Stimulated activated CD4-positive, alpha-beta T cell treated with anti-CD3 and anti-CD28 coated beads, Interleukin-12 subunit alpha, Interleukin-12 subunit beta, amount 100 ng/mL, for 24 hours (primary cell): ENCODE measurements around the gene NUP85.
"Not testable (repeated sequence)": the region's sequence is repeated elsewhere in the genome, so short reads cannot be mapped to it uniquely, and the experiment has no call there.

Experiments used
- DNase-seq, 2 experiments: peaks; one replicate each; pipeline ENCODE4 v3.0.0-alpha.2; 2020; ENCODE audit warnings: low read depth in 2 of 2

NUP85 gene

DNA sequence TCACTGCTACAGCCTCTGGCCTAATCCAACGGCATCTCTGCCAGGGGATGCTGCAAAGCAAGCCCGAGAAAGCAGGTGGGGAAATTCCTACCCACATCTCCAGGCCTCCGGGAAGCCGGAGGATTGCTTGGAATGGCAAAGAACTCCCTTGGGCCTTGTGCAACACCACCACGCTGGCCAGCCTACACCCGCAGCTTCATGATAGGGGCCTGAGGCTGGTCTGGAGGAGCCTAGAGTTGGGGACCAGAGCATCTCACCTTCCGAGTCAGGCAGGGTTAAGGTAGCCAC is 35.6 kb downstream of the NUP85 start:
- DNase-seq: no peak

DNA sequence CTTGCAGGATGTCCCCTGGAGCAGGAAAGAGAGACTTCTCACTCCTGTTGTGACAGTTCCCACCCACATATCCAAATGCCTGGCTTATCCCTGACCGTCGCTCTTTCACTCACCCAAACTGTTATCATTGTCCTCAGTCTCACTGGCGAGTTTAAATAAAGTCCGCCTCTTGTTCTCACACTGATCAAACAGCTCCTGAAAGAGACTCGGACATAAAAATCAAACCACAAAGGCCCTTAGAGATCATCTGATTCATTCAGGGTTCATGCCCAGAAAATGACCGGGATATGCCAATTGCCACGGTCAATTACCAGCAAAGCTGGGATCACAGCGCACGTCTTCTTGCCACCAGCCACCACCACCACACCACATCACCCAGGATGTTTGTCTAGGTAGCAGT is 36.0 kb downstream of the NUP85 start:
- DNase-seq: no peak

DNA sequence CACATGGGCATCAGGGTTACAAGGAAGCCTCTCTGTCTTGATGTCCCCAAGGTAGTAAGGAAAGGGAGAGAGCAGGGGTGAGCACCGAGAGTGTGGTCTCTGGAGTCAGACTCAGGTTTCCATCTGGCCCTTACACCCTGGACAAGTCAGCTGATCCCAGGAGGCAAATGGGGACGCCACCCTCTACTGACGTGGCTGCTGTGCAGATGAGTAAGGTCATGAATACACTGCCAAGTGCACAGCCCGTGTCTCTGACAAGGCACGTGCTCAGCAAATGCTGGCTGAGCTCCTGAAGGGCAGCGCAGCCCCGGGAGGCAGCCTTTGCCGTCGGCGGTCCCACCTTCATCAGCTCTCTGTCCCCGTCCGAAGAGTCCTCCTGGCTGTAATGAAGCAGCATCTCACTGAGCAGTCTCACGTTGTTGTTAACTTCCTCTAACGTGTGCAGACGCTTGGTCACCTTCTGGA is 36.5 kb downstream of the NUP85 start:
- DNase-seq: no peak

DNA sequence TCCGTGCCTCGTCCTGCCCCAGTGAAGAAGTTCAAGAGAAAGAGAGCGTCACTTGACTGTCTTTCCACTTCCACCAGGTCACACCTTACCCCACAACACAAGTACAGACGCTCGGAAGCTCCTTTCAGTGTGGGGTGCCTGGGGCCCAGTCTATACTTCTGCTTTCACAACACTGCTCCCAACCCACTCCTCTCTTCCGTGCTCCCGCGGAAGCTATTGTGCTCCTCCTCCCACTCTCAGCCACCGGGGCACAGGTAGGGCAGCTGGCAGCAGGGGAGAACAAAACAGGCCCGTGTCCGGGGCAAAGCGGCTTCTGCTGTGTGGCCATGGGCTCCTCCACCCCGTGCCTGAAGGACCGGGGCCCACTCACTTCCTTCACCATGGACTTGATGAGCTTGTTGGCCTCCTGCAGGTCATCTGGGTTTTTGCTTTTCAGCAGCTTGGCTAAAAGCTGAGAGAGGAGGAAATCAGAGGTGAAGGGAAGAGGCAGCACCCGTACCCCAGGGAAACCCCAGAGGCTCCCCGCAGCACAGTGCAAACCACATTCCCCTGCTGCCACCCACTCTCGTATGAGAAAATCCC is 37.1 kb downstream of the NUP85 start:
- peak in 1 of 2 experiments; percentile 21 for DNase-seq

DNA sequence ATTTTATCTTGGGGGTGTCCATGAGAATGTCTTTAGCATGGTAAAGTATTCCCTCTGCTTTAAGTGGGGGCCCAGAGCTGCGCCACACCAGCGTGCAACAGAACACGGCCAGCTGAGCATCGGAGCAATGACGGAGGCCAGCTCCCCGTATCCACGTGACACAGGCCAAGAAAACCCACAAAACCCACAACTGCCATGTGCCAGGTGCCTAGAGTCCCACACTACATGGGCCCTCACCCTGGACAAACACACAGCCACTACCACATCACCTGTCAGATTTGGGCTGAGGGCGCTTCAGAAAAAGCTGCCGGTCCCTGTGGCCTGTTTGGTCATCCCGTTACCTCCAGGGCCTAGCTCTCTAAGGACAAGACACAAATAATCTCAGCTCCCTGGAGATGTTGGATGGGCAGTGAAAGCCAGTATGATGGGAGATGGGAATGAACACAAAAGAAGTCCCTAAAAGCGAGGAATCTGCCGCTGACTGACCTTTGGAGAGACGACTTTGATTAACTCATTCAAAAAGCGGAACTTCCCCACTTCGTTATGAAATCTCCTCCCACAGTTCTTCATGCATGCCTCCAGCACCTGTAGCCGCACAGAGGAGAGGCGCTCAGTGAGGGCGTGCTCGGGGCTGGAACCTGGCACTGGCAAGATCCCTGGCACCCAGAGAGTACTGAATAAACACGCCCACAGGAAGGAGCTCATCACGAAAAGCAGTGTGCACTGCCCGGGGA is 38.8 kb downstream of the NUP85 start:
- DNase-seq: no peak

DNA sequence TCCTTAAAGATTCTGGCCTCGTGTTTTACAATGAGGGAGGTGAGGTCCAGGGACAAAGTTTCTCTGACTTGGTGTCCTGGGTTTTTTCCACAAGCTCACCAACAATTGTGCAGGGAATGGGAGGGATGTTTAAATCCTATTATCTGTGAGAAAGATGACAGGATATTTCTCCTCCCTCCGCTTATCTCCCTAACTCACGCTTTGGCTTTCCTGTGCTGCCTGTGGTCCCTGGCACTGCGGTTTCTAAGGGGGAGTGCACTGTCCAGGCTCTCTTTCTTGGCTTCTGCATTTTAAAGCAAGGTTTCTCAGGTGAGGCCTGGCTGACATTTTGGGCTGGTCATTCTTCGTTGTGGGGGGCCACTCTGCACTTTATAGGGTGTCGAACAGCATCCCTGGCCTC is 39.5 kb downstream of the NUP85 start:
- DNase-seq: no peak

DNA sequence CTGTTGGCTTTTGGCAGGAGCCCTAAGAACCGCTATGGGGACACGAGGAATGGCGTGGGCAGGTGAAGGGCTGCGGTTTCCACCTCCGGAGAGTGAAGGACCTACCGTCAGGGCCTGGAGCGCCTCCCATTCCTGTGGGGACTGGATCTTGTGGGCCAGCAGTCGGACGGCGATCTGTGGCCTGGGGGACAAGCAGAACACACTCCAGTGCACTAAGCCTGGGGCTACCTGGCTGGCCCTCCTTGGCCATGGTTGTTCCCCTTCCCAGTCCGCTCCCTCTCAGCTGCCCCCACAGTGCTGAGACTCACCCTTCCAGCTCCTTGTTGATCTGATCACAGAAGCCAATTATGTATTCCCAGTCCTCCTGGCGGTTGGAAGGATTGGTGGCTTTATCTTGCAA is 40.9 kb downstream of the NUP85 start:
- DNase-seq: no peak

DNA sequence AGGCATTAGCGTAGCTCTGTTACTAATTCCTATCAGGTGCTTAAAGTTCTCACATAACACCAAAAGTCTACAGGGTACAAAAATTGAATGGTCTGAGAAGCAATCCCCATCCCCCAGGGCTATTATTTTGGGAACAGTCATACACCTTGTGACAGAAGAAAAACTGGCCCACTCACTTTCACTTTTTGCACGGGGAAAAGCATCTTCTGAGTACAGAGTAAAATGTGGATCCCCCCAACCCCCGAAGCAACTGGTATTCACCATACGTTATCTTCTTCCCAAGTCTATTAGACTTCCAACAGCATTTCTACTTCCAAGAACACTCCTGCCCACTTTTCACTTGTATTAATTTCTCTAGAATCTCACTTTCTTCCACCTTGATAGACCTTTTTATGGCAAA is 44.1 kb downstream of the NUP85 start:
- DNase-seq: no peak

DNA sequence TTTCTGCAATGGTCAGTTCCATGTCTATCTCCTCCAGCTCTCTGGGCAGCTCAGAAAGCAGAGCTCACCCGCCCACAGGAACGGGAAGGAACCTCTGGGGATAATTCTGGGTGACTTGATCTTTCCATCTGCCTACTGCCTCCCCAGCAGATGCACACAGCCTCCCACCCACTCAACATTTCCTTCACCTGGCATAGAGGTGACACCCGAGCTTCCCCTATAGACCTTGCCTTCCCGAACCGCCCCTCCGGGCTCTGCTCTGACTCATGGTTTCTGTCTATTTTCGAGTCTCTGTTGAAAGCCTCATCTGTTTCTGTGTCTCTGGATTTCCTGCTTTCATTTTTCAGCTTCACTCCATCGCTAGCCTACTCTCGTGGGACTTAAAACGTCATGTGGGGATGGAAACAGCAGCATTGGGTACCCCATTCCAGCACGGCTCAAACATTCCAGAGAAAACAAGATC is 44.6 kb downstream of the NUP85 start:
- peak; percentile 72 to 84 for DNase-seq

DNA sequence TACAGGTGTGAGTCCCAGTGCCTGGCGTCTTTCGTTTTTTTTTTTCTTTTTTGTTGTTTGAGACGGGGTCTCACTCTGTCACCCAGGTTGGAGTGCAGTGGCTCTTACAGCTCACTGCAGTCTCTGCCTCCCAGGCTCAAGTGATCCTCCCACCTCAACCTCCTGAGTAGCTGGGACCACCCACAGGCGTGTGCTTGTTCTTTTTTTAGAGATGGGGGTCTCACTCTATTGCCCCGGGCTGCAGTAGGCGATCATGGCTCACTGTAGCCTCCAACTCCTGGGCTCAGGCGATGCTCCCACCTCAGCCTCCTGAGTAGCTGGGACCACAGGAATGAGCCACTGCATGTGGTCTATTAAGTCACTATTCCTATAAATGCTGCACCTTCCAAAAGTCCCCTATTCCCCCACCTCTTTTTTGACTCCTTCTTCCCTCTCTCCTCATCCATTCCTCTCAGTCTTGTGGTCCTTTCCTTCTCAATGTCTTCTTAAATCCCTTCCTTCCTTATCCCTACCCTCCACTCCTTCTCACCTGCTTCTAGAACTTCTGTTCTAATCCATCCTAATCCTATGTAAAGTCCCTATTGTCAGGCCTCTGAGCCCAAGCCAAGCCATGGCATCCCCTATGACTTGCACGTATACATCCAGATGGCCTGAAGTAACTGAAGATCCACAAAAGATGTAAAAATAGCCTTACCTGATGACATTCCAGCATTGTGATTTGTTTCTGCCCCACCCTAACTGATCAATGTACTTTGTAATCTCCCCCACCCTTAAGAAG is 46.7 kb downstream of the NUP85 start:
- no peak for DNase-seq

DNA sequence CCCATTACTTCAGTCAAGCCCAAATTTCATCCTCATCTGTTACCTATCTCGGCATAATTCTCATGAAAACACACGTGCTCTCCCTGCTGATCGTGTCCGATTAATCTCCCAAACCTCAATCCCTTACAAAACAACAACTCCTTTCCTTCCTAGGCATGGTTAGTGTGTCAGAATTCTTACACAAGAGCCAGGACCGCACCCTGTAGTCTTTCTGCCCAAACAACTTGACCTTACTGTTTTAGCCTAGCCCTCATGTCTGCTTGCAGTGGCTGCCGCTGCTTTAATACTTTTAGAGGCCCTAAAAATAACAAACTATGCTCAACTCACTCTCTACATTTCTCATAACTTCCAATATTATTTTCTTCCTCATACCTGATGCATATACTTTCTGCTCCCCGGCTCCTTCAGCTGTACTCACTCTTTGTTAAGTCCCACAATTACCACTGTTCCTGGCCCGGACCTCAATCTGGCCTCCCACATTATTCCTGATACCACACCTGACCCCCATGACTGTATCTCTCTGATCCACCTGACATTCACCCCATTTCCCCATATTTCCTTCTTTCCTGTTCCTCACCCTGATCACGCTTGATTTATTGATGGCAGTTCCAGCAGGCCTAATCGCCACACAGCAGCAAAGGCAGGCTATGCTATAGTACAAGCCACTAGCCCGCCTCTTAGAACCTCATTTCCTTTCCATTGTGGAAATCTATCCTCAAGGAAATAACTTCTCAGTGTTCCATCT is 50.6 kb downstream of the NUP85 start:
- DNase-seq: not testable (repeated sequence)

DNA sequence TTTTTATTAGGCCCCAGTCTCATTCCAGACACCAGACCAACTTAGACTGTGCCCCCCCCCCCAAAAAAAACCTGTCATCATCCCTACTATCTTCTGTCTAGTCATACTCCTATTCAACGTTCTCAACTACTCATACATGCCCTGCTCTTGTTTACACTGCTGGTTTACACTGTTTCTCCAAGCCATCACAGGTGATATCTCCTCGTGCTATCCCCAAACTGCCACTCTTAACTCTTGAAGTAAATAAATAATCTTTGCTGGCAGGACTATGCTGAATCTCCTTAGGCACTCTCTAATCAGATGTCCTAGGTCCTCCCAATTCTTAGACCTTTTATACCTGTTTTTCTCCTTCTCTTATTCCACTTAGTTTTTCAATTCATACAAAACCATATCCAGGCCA is 51.7 kb downstream of the NUP85 start:
- DNase-seq: not testable (repeated sequence)

DNA sequence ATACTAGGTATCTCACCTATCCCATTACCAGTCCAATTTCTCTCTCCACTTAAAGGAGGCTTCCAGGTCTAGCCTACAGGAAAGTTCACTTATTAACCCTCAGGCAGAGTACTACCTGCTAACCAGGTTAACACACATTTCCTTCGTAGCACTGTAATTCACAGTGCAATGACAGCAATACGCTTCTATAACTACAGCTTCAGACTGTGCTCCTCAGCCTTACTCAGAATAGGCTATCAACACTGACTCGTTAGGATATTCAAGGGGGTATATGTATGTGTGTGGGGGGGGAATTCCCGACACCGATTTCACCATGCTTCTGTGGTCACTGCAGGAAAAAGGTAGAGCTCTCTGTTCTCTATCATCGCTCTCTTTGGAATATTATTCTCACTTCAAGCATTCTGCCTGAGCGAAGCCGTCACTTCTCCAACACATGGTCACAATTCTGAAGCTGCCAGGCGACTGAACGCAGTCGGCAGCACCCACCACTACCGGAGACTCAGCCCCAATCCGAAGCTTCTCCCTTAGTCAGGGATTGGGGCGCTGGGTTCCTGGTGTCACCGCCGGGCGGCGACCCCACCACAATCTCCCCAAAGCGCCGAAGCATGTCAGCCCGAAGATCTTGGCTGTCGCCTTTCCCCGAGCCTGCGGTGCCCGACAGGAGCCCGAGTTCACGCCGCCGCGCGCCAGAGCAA is 55.3 kb downstream of the NUP85 start:
- peak in 1 of 2 experiments; percentile 45 for DNase-seq

DNA sequence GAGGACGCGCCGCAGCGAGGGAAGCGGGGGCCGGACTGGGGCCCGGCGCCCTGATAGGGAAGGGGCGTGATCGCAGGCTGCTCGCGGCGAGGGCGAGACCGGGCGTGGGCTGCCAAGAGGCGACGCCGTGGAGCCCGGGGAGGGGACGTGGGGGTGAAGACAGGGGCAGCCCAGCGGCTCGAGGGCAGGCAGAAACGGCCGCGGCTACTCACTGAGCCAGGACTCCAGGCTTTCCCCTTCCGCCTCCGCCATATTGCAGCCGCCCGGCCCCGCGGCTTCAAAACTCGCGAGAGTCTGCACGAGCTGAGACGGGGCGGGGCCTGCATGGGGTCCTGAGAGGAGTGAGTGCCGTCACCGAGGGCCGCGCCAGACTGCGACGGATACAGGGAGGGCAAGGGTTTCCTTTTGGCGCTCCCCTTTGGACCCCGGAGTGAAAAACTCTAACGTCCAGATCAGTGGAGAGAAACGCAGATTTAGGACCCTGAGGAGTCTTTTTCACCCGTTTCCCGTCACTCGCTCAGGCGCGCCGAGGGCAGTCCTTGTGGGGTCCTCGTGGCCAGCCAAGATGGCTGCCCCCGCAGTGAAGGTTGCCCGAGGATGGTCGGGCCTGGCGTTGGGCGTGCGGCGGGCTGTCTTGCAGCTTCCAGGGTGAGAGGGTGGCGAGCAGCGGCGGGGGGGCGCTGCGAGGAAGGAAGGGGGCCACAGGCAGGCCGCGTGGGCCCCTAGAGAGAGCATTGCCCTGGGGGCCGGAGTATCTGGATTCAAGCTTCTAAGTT is 56.0 kb downstream of the NUP85 start, which contains the start of the genes GGA3 and MRPS7:
GGA3 (minus strand) TSS at position 271 of the 776 bp plus-strand sequence; CDS start at position 252, 19 bp downstream.
MRPS7 (plus strand) TSS at position 544 of the 776 bp plus-strand sequence; CDS start at position 566, 22 bp downstream.
- peak; percentile 86 to 95 for DNase-seq

DNA sequence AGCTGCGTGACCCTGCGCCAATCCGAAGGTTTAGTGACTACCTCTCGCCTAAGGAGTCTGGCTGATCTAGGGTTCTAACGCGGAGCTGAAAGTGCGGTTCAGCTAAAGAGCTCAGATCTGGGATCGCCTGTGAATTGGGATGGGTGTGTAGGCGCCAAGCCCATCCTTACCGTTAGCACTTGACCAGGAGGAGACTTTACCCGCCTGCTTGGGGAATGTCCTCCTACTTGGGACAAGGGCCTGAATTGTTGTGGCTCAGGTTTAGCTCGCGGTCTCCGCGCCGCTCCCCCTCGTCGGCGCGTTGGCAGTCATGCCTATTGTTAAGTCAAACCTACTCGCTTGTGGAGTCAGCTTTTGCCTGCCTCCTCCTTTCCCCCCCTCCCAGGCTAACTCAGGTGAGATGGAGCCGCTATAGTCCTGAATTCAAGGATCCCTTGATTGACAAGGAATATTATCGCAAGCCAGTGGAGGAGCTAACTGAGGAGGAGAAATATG is 56.7 kb downstream of the NUP85 start:
- no peak for DNase-seq

DNA sequence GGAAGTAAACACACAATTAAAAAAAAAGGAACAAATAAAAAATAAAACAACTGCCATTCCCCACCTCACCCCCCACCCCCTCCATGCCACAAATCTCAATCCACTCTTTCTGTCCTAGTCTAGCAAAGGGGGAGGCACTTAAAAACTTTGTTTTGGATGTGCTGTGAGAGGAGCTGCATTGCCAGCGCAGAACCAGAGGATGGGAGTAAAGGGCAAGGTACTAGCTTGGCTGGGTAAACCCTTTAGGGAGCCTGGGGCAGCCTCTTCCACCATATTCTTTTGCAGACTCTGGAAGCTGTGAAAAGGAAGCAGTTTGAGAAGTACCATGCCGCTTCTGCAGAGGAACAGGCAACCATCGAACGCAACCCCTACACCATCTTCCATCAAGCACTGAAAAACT is 57.6 kb downstream of the NUP85 start:
- no peak for DNase-seq

DNA sequence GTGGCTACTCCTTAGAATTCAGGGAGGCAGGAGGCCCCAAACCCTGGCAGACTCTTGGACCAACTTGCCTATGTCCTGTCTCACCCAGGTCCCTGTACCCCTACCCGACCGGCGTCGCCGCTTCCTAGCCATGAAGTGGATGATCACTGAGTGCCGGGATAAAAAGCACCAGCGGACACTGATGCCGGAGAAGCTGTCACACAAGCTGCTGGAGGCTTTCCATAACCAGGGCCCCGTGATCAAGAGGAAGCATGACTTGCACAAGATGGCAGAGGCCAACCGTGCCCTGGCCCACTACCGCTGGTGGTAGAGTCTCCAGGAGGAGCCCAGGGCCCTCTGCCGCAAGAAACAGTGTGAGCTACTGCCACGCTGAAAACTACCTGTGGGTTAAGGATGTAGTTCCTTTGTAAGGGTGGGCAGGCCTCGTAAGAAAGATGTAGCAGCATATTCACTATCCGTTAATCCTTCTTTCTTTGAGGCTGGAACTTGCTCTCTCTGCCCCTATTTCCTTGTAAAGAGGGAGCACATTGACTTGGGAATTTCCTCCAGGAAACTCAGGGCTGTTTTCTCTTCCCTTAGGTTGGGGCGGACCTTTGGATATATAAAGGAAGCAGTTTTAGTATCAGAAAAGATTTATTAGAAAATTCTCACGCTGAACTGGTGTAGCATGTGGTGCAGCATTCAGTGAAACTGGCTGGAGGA is 60.3 kb downstream of the NUP85 start:
- DNase-seq: no peak

DNA sequence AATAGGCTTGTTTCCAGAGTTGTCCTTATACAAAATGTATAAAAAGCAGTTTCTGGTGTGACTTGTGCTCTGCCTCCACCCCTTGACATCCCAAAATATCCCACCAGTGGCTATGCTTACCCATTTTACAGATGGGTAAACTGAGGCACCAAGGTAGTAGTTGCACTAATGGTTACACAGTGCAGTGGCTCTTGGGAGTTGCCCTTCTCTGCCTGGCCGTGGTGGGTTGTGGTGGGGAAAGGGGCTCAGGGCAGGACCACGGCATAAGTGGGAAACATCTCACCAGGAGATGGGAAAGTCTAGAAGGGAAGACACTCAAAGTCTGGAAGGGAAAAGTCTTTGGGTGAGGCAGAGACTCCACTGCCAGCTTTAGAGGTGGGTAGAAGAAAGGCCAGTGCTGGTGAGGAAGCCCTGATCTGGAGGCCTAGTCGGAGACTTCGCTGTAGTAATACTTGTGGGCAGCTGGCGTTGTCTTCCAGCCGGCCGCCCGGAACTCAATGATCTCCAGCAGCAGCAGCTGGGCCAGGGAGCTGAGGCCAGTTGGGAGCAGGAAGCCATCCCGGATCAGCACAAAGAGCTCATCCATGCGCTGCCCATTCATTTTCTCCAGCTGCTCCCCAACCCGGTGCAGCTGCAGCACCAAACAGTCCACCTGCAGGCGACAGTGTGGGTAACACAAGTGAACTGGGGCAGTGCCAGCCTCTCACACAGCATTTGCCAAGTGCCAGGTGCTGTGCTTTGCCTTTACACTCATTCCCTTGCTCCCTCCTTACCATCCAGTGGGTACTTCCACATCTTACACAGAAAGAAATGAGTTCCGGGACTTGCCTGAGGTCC is 61.1 kb downstream of the NUP85 start:
- no peak for DNase-seq

DNA sequence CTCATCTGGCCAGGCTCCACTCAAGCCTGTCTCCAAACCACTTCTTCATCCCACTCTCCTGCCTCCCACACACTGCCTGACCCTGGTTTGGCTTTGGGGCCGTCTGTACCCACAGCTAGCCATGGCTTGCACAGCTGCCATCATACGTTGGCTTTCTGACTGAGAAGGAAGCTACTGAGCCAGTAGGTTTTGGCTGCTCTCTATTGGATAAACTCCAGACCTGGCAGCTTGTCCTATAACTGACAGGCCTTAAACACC is 61.6 kb downstream of the NUP85 start:
- no peak for DNase-seq
